Breast epithelium (tissue), 3 donors: ENCODE measurements around the gene FOXO4.

Experiments
- CTCF ChIP-seq, 3 donors: fragments of 450-650 bp; IDR thresholded peaks; one replicate each; pipeline ENCODE4 v1.5.1; 2016 to 2017; ENCODE audit warnings: antibody characterized with exemption in 3 of 3, mild to moderate bottlenecking in 3 of 3, moderate library complexity in 3 of 3
- POLR2A ChIP-seq: fragments of 450-650 bp; IDR thresholded peaks from one replicate; pipeline ENCODE4 v1.6.1; 2016; ENCODE audit warnings: antibody characterized with exemption, mild to moderate bottlenecking, moderate library complexity

- TF ChIP-seq CTCF (IDR thresholded peaks at IDR 0.05) (no peak), POLR2A (no peak)
Measured at GRCh38 chrX:71151366-71151765, 55.7 kb downstream of the FOXO4 start.
